Upper lobe of left lung (tissue), 6 donors: Measurements from ENCODE around the gene NT5C3A. TPM values are rescaled to one million over a fixed set of nuclear protein-coding genes. Genes with fewer than 3 reads are reported as not detected.

Source experiments
- ATAC-seq, 2 donors: fragments of 200-7000 bp; cut with Tn5 transposase; one replicate each; pipeline ENCODE4 v1.9.1; 2022; ENCODE audit warnings: mild to moderate bottlenecking in 2 of 2, moderate library complexity in 2 of 2; ENCODE audit not compliant: low FRiP score in 2 of 2
- DNase-seq, 2 donors: peaks; one replicate each; pipeline ENCODE4 v3.0.0-alpha.2; 2019 to 2020
- H3K27ac ChIP-seq, 4 donors: fragments of 200-600 bp; sonication (generic); one replicate each; pipeline ENCODE4 v1.5.1; 2016 to 2019
- H3K27me3 ChIP-seq, 4 donors: fragments of 200-600 bp; sonication (generic); one replicate each; pipeline ENCODE4 v1.5.1; 2017 to 2019
- H3K36me3 ChIP-seq, 4 donors: fragments of 200-600 bp; sonication (generic); one replicate each; pipeline ENCODE4 v1.5.1; 2016 to 2019
- H3K4me1 ChIP-seq, 4 donors: fragments of 200-600 bp; sonication (generic); one replicate each; pipeline ENCODE4 v1.5.1; 2018 to 2019
- H3K4me3 ChIP-seq, 4 donors: fragments of 200-600 bp; sonication (generic); one replicate each; pipeline ENCODE4 v1.5.1; 2017 to 2019; ENCODE audit warnings: mild to moderate bottlenecking in 2 of 4, moderate library complexity in 1 of 4
- H3K9me3 ChIP-seq, 4 donors: fragments of 200-600 bp; sonication (generic); one replicate each; pipeline ENCODE4 v1.5.1; 2018 to 2019
- CTCF ChIP-seq, 6 experiments: fragments of 450-650 bp in 4 of 6; fragments of 200-600 bp in 2 of 6; sonication (generic) in 2 of 6; IDR thresholded peaks; one replicate each; pipeline ENCODE4 v1.5.1; 2016 to 2019; ENCODE audit warnings: antibody characterized with exemption in 6 of 6
- EP300 ChIP-seq, 4 donors: sonication (generic); formaldehyde crosslinking; IDR thresholded peaks; one replicate each; pipeline ENCODE4 v1.5.1; 2017; ENCODE audit warnings: antibody characterized with exemption in 4 of 4, control low read depth in 2 of 4
- POLR2A ChIP-seq, 4 donors: fragments of 450-650 bp; IDR thresholded peaks; one replicate each; pipeline ENCODE4 v1.5.1; 2016 to 2017; ENCODE audit warnings: antibody characterized with exemption in 4 of 4, mild to moderate bottlenecking in 2 of 4
- POLR2AphosphoS5 ChIP-seq, 2 donors: sonication (generic); formaldehyde crosslinking; IDR thresholded peaks; one replicate each; pipeline ENCODE4 v1.5.1; 2017; ENCODE audit warnings: antibody characterized with exemption in 2 of 2
- WGBS, 2 donors: methylation state at CpG; one replicate each; pipeline ENCODE4 v1.1.5; 2017 to 2018; 5-methylcytosine and 5-hydroxymethylcytosine counted together
- total RNA-seq, 6 donors: library from RNA; depleted of rRNA in 4 of 6; stranded (reverse); fragments of >200 nt in 4 of 6; gene quantifications; one replicate each; pipeline versions ENCODE4 v1.1.0 to v1.2.1, GENCODE V29; 2016 to 2021
- donor health status: DM: no; HTN: no; CAD: no; lungs with moderate emphysema.
- donor health status: DM: no; HTN: yes; CAD: no; lungs with severe emphysema.

NT5C3A gene
- total RNA-seq, 6 donors from 2014 or later, result 18.4 to 52.3 (median 25.0) TPM

GRCh38 chr7:33044401-33044718 lies 18.2 kb downstream of the NT5C3A start:
- Histone ChIP-seq H3K4me3 (no peak overlapping the region), H3K4me1 (peaks cover 26 to 46% (median 34%) of the 10 kb centered on the region in 4 donors), H3K27ac (peak overlapping the region; percentile 1 to 65 (median 28)), H3K9me3 (no peaks in the 10 kb centered on the region), H3K27me3 (no peaks in the 10 kb centered on the region), H3K36me3 (no peaks in the 10 kb centered on the region)
- 56 to 65% methylated on average over 3 of the region's 3 CpGs for WGBS, 2 donors
- peak in 2 of 6 experiments; percentile 29 to 37 for TF ChIP-seq CTCF (IDR thresholded peaks at IDR 0.05)
- no peak for TF ChIP-seq POLR2A (IDR thresholded peaks at IDR 0.05)
- DNase-seq (no peak), ATAC-seq (peak; percentile 47 to 49)

DNA sequence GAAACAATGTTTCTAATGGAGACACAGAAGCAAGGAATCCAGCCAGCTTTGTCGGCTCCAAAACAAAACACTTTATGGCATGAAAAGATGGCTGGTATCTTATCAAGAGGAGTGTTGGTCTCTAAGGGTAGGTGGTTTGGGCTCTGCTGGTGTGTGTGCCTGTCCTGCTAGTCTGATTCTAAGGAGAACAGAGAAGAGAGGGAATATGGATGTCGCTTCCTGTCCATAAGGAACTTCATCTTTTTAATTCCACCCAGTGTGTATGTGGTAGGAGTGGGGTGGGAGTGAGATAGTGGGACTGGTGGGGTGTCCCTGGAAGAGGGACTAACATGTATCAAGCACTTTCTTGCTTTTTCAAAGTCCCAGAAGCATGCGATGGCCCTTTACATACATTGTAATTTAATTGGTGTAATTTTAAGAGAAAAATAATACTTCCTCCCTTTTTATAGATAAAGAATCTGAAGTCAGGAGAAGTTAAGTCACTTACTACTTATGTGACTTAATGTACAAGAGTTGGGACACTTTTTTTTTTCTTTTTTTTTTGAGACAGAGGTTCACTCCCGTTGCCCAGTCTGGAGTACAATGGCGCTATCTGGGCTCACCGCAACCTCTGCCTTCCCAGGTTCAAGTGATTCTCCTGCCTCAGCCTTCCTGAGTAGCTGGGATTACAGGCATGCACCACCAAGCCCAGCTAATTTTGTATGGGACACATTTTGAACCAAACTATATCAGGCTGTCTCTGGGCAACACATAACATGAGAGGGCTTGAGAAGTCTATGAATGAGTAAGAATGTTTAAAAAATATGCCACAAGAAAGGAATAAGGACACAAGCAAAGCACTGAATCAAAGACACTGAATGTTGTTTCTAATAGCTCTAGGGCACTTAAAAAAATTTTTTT lies 18.8 kb downstream of the NT5C3A start:
- TF ChIP-seq CTCF (IDR thresholded peaks at IDR 0.05) (no peak), POLR2AphosphoS5 (IDR thresholded peaks at IDR 0.05) (no peak), POLR2A (IDR thresholded peaks at IDR 0.05) (no peak), EP300 (IDR thresholded peaks at IDR 0.05) (no peak)
- ATAC-seq (no peak), DNase-seq (no peak)
- Histone ChIP-seq H3K27me3 (no peaks in the 10 kb centered on the region), H3K4me1 (peaks cover 30 to 48% (median 38%) of the 10 kb centered on the region in 4 donors), H3K4me3 (no peak overlapping the region), H3K36me3 (no peaks in the 10 kb centered on the region), H3K9me3 (no peaks in the 10 kb centered on the region), H3K27ac (peak overlapping the region; percentile 6 to 65 (median 28))
- WGBS, 2 donors, result 82 to 84% methylated on average over 6 of the region's 6 CpGs

DNA sequence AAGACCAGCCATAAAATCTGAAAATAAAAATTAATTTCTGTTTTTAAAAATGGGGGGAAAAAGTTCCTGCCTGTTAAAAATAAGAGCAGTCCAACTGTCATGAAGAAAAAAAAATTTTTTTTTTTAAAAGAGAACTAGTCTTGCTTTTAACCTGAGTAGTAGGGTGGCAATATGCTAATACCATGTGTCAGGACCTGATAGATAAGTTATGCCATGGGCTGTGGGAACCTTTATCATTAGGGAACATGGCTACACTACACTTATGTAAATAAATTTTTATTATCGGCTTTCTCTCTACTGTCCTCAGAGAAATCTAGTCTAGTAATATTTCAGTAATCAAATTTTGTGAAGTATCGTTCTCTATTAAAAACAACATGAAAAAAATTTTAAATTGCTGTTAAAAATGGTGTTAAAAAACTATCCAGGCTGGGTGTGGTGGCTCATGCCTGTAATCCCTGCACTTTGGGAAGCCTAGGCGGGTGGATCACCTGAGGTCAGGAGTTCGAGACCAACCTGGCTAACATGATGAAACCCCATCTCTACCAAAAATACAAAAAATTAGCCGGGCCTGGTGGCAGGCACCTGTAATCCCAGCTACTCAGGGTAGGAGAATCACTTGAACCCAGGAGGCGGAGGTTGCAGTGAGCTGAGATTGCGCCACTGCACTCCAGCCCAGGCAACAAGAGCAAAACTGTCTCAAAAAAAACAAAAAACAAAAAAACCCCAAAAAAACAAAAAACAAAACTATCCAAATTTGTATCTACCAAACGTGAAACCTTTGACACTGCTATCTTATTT lies 20.7 kb downstream of the NT5C3A start:
- Histone ChIP-seq H3K9me3 (no peaks in the 10 kb centered on the region), H3K4me3 (no peak overlapping the region), H3K27me3 (no peaks in the 10 kb centered on the region), H3K4me1 (peaks cover 37 to 57% (median 47%) of the 10 kb centered on the region in 4 donors), H3K36me3 (no peaks in the 10 kb centered on the region), H3K27ac (peak overlapping the region in 1 of 4 donors; percentile 83)
- 85 to 94% methylated on average over 8 of the region's 8 CpGs for WGBS, 2 donors
- TF ChIP-seq CTCF (IDR thresholded peaks at IDR 0.05) (no peak), POLR2AphosphoS5 (IDR thresholded peaks at IDR 0.05) (no peak), EP300 (IDR thresholded peaks at IDR 0.05) (no peak), POLR2A (IDR thresholded peaks at IDR 0.05) (no peak)
- ATAC-seq (no peak), DNase-seq (no peak)

DNA sequence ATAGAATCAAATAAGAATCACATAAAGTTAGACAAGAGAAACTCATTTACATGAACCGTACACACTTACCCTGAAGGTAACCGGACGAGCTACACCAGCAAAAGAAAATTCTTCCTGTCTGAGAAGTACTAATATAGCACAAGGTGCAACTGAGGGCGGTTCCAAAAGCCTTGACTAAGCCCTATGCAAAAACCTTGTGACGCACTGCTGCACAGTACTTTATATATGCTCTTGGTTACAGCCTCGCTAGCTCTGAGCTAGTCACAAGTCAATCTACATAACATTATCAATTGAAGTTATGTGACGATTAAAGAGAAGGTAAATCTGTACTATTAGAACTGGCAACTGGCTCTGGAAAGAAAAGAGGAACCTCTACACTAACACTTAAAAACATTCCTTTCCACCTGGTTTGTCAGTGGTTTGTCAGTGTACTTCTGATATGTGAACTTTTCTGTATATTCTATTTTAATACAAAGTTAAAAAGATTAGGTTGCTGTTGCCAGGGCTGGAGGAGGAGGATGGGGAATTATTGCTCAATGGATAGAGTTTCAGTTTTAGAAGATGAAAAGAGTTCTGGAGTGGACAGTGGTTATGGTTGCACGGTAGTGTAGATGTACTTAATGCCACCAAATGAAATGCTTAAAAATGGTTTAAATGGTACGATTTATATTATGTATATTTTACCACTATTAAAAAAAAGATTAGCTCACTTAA lies 21.6 kb downstream of the NT5C3A start:
- 24 to 26% methylated on average over 9 of the region's 9 CpGs for WGBS, 2 donors

More for the DNA sequence above, 21.6 kb downstream of the NT5C3A start:
- DNase-seq (peak in 1 of 2 donors; percentile 78), ATAC-seq (peak; percentile 80 to 91)
- Histone ChIP-seq H3K4me3 (peak overlapping the region in 3 of 4 donors; percentile 36 to 50 (median 48)), H3K36me3 (no peaks in the 10 kb centered on the region), H3K27me3 (no peaks in the 10 kb centered on the region), H3K9me3 (no peaks in the 10 kb centered on the region), H3K4me1 (peaks cover 37 to 57% (median 47%) of the 10 kb centered on the region in 4 donors), H3K27ac (peak overlapping the region; percentile 60 to 83 (median 68))
- TF ChIP-seq POLR2A (IDR thresholded peaks at IDR 0.05) (peak in 2 of 4 donors; percentile 51 to 53), EP300 (IDR thresholded peaks at IDR 0.05) (no peak), POLR2AphosphoS5 (IDR thresholded peaks at IDR 0.05) (peak in 1 of 2 donors; percentile 81), CTCF (IDR thresholded peaks at IDR 0.05) (no peak)
